K562 (cell line): ENCODE results near the gene A4GNT. TPM values are rescaled to one million over a fixed set of nuclear protein-coding genes. Genes with fewer than 3 reads are reported as not detected.
A peak's percentile ranks its signal among the peaks of the same experiment; 100 is the strongest.

ENCODE experiments used
- HNRNPUL1 ChIP-seq: fragments of 200-400 bp; formaldehyde crosslinking; IDR thresholded peaks from 2 replicates; pipeline ENCODE4 v1.6.1; 2017; ENCODE audit warnings: low read length
- RNF2 ChIP-seq: sonication (generic); IDR thresholded peaks from 2 replicates; pipeline ENCODE4 v1.6.1; 2016
- ZBTB17 ChIP-seq: fragments of 450-650 bp; formaldehyde crosslinking; IDR thresholded peaks from 2 replicates; pipeline ENCODE4 v1.4.0; 2020; ENCODE audit warnings: mild to moderate bottlenecking
- ZFX ChIP-seq: sonication (generic); formaldehyde crosslinking; IDR thresholded peaks from 2 replicates; pipeline ENCODE4 v1.8.0; 2022; ENCODE audit warnings: mild to moderate bottlenecking, missing genetic modification reagents, moderate library complexity
- polyA plus RNA-seq, 8 experiments: library from polyadenylated mRNA; depleted of rRNA in 4 of 8; stranded (reverse) in 5 of 8; unstranded in 3 of 8; fragments of >200 nt; fragmentation: Nextera tagmentation in 2 of 8; fragmentation: Illumina TruSeq in 1 of 8; extraction: Ambion mirVana in 2 of 8; extraction: Trizol in 1 of 8; gene quantifications; 2 replicates each; pipeline versions ENCODE4 v1.2.1 to v1.2.3, GENCODE V29; 2011 to 2014; ENCODE audit warnings: inconsistent platforms in 1 of 8, missing spikeins in 1 of 8
- total RNA-seq, 7 experiments: library from RNA; depleted of rRNA in 6 of 7; stranded (reverse); fragments of >200 nt in 6 of 7; fragmentation: Illumina TruSeq in 2 of 7; extraction: Trizol in 2 of 7; gene quantifications; 2 replicates each; pipeline versions ENCODE4 v1.2.1 to v1.2.3, GENCODE V29; 2011 to 2021; ENCODE audit warnings: low replicate concordance in 1 of 7
- TF ChIP-seq, protein P1 (sequence below): sonication (generic); formaldehyde crosslinking; IDR thresholded peaks from 2 replicates; pipeline ENCODE4 v1.8.0; 2023; ENCODE audit warnings: mild to moderate bottlenecking, missing genetic modification reagents
- TF ChIP-seq, protein P2 (sequence below): fragments of 450-650 bp; IDR thresholded peaks from 2 replicates; pipeline ENCODE4 v1.7.0; 2016; ENCODE audit warnings: borderline replicate concordance
- TF ChIP-seq, protein P3 (sequence below): fragments of 450-650 bp; IDR thresholded peaks from 2 replicates; pipeline ENCODE4 v1.6.1; 2018; ENCODE audit not compliant: partially characterized antibody

Gene A4GNT
- total and polyA plus RNA-seq, 9 of the 15 experiments (the other 6 are each of a cell fraction or from before 2014, with no cell fraction given) = not detected

DNA sequence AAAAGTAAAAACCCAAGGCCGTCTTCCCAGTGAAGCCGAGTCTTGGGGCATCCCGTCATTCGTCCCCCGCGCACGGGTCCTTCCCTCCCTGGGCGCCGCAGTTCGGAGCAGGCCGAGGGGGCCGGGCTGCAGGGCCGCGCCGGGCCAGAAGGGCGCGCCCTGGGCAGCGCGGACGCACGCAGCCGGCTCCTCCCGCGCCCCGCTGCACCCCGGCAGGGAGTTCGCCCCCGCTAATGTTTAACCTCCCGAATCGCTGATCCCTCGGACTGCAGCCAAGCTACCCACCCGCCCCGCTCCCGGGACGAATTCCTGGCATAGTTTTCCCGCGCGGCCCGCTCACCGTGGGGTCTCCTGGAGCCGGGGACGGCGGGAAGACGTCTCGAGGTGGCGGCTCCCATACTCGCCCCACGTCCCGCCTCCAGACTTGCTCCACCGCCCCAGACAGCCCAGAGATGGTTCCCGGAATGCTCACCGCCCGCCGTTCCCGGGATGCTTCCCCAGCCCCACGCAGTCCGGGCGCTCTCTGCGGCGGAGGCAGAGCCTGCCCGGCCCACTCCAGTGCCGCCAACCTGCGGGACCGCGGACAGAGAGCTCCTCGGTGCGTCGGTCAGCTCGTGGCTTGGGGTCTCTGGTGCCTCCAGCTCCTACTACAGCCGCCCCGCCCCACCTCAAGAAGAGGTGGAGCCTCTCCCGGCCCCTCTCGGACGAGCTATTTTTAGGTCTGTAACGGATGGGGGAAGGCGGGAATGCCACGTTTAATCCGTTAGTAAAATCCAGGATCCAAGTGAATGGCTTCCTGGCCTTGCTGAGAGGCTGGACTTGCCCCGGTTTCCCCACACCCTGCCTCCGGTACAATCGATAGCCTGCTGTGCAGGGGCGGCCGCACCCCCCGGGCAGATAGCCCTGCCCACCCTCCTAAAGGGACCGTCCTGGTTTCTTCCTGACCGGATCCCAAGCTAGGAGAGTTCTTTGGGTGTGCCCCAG lies 16.9 kb downstream of the A4GNT start, which contains the start of gene DZIP1L (continued):
- TF ChIP-seq, protein P1, sequence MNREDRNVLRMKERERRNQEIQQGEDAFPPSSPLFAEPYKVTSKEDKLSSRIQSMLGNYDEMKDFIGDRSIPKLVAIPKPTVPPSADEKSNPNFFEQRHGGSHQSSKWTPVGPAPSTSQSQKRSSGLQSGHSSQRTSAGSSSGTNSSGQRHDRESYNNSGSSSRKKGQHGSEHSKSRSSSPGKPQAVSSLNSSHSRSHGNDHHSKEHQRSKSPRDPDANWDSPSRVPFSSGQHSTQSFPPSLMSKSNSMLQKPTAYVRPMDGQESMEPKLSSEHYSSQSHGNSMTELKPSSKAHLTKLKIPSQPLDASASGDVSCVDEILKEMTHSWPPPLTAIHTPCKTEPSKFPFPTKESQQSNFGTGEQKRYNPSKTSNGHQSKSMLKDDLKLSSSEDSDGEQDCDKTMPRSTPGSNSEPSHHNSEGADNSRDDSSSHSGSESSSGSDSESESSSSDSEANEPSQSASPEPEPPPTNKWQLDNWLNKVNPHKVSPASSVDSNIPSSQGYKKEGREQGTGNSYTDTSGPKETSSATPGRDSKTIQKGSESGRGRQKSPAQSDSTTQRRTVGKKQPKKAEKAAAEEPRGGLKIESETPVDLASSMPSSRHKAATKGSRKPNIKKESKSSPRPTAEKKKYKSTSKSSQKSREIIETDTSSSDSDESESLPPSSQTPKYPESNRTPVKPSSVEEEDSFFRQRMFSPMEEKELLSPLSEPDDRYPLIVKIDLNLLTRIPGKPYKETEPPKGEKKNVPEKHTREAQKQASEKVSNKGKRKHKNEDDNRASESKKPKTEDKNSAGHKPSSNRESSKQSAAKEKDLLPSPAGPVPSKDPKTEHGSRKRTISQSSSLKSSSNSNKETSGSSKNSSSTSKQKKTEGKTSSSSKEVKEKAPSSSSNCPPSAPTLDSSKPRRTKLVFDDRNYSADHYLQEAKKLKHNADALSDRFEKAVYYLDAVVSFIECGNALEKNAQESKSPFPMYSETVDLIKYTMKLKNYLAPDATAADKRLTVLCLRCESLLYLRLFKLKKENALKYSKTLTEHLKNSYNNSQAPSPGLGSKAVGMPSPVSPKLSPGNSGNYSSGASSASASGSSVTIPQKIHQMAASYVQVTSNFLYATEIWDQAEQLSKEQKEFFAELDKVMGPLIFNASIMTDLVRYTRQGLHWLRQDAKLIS (CRISPR knock-in tag) = no peak
- TF ChIP-seq ZFX (CRISPR knock-in tag) (peak; percentile 62), RNF2 (no peak), HNRNPUL1 (no peak), ZBTB17 (no peak)
- TF ChIP-seq, protein P2, sequence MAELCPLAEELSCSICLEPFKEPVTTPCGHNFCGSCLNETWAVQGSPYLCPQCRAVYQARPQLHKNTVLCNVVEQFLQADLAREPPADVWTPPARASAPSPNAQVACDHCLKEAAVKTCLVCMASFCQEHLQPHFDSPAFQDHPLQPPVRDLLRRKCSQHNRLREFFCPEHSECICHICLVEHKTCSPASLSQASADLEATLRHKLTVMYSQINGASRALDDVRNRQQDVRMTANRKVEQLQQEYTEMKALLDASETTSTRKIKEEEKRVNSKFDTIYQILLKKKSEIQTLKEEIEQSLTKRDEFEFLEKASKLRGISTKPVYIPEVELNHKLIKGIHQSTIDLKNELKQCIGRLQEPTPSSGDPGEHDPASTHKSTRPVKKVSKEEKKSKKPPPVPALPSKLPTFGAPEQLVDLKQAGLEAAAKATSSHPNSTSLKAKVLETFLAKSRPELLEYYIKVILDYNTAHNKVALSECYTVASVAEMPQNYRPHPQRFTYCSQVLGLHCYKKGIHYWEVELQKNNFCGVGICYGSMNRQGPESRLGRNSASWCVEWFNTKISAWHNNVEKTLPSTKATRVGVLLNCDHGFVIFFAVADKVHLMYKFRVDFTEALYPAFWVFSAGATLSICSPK = no peak
- TF ChIP-seq, protein P3, sequence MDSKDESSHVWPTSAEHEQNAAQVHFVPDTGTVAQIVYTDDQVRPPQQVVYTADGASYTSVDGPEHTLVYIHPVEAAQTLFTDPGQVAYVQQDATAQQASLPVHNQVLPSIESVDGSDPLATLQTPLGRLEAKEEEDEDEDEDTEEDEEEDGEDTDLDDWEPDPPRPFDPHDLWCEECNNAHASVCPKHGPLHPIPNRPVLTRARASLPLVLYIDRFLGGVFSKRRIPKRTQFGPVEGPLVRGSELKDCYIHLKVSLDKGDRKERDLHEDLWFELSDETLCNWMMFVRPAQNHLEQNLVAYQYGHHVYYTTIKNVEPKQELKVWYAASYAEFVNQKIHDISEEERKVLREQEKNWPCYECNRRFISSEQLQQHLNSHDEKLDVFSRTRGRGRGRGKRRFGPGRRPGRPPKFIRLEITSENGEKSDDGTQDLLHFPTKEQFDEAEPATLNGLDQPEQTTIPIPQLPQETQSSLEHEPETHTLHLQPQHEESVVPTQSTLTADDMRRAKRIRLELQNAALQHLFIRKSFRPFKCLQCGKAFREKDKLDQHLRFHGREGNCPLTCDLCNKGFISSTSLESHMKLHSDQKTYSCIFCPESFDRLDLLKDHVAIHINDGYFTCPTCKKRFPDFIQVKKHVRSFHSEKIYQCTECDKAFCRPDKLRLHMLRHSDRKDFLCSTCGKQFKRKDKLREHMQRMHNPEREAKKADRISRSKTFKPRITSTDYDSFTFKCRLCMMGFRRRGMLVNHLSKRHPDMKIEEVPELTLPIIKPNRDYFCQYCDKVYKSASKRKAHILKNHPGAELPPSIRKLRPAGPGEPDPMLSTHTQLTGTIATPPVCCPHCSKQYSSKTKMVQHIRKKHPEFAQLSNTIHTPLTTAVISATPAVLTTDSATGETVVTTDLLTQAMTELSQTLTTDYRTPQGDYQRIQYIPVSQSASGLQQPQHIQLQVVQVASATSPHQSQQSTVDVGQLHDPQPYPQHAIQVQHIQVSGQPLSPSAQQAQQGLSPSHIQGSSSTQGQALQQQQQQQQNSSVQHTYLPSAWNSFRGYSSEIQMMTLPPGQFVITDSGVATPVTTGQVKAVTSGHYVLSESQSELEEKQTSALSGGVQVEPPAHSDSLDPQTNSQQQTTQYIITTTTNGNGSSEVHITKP = peak; percentile 96
